CD14-positive monocyte (primary cell): ENCODE results near the gene AKAP9. TPM values are rescaled to one million over a fixed set of nuclear protein-coding genes. Genes with fewer than 3 reads are reported as not detected.
"Not testable (repeated sequence)": the region's sequence is repeated elsewhere in the genome, so short reads cannot be mapped to it uniquely, and the experiment has no call there.

Source experiments
- DNase-seq, 3 donors: peaks; one replicate each; pipeline ENCODE4 v3.0.0-alpha.2; 2011 to 2022
- H2AFZ ChIP-seq: 2 replicates; pipeline ENCODE4 v1.6.0; 2012; ENCODE audit warnings: mild to moderate bottlenecking, low read depth, low read length, inconsistent platforms; ENCODE audit not compliant: insufficient read depth, poor library complexity, severe bottlenecking
- H3K27ac ChIP-seq, 2 donors: 1 replicate in 1 of 2; 2 replicates in 1 of 2; pipeline ENCODE4 v1.5.1; 2012 to 2013; ENCODE audit warnings: low read length in 2 of 2, control low read depth in 1 of 2, inconsistent platforms in 1 of 2, low read depth in 1 of 2, mild to moderate bottlenecking in 1 of 2
- H3K27me3 ChIP-seq, 2 donors: one replicate each; pipeline versions ENCODE4 v1.6.0 to v1.6.1; 2011 to 2013; ENCODE audit warnings: low read length in 2 of 2; ENCODE audit not compliant: control insufficient read depth in 2 of 2, insufficient read depth in 2 of 2
- H3K36me3 ChIP-seq, 2 donors: replicated peaks in 1 of 2; 1 replicate in 1 of 2; 2 replicates in 1 of 2; pipeline versions ENCODE4 v1.5.1 to v1.6.1; 2012 to 2013; ENCODE audit warnings: low read length in 2 of 2, control low read depth in 1 of 2, inconsistent platforms in 1 of 2, mild to moderate bottlenecking in 1 of 2; ENCODE audit not compliant: insufficient read depth in 2 of 2, control insufficient read depth in 1 of 2
- H3K4me1 ChIP-seq, 2 donors: 1 replicate in 1 of 2; 2 replicates in 1 of 2; pipeline versions ENCODE4 v1.5.1 to v1.6.1; 2012 to 2013; ENCODE audit warnings: low read length in 2 of 2, control low read depth in 1 of 2, inconsistent platforms in 1 of 2, mild to moderate bottlenecking in 1 of 2, moderate library complexity in 1 of 2; ENCODE audit not compliant: insufficient read depth in 2 of 2, control insufficient read depth in 1 of 2
- H3K4me2 ChIP-seq: replicated peaks from 2 replicates; pipeline ENCODE3; 2012; ENCODE audit warnings: low read length, moderate library complexity, mild to moderate bottlenecking; ENCODE audit not compliant: poor library complexity, severe bottlenecking; ENCODE audit errors: extremely low read depth
- H3K4me3 ChIP-seq, 3 experiments: fragments of 200-600 bp in 1 of 3; sonication (generic) in 1 of 3; replicated peaks in 1 of 3; 1 replicate in 2 of 3; 2 replicates in 1 of 3; pipeline ENCODE4 v1.5.1; 2011 to 2013; ENCODE audit warnings: low read length in 3 of 3, mild to moderate bottlenecking in 3 of 3, control low read depth in 2 of 3, low read depth in 2 of 3, inconsistent platforms in 1 of 3, moderate library complexity in 1 of 3
- H3K79me2 ChIP-seq: 2 replicates; pipeline ENCODE4 v1.6.0; 2012; ENCODE audit warnings: mild to moderate bottlenecking, control low read depth, inconsistent platforms, low read length, moderate library complexity; ENCODE audit not compliant: insufficient read depth
- H3K9ac ChIP-seq: 2 replicates; pipeline ENCODE4 v1.6.0; 2017; ENCODE audit warnings: low read length, mild to moderate bottlenecking; ENCODE audit not compliant: insufficient read depth, poor library complexity, severe bottlenecking
- H3K9me3 ChIP-seq, 2 donors: replicated peaks in 1 of 2; 1 replicate in 1 of 2; 2 replicates in 1 of 2; pipeline versions ENCODE4 v1.5.1 to v1.6.1; 2012 to 2013; ENCODE audit warnings: low read length in 2 of 2, control low read depth in 1 of 2; ENCODE audit not compliant: control insufficient read depth in 1 of 2, insufficient read depth in 1 of 2
- H4K20me1 ChIP-seq: 2 replicates; pipeline ENCODE4 v1.6.0; 2012; ENCODE audit warnings: mild to moderate bottlenecking, low read length, control low read depth, moderate library complexity; ENCODE audit not compliant: insufficient read depth
- H3K27ac Mint-ChIP-seq, 7 donors: one replicate each; pipeline ENCODE4 v1.8.0; 2020; ENCODE audit warnings: mild to moderate bottlenecking in 7 of 7, mixed read lengths in 7 of 7, moderate library complexity in 6 of 7, inconsistent platforms in 2 of 7
- H3K27me3 Mint-ChIP-seq, 3 donors: one replicate each; pipeline ENCODE4 v1.8.0; 2021 to 2022; ENCODE audit warnings: low read depth in 3 of 3, mild to moderate bottlenecking in 3 of 3, mixed read lengths in 3 of 3, moderate library complexity in 3 of 3, inconsistent platforms in 1 of 3
- H3K36me3 Mint-ChIP-seq, 2 donors: one replicate each; pipeline ENCODE4 v1.8.0; 2020; ENCODE audit warnings: mixed read lengths in 2 of 2, inconsistent platforms in 1 of 2, mild to moderate bottlenecking in 1 of 2
- H3K4me1 Mint-ChIP-seq: one replicate; pipeline ENCODE4 v1.8.0; 2020; ENCODE audit warnings: mild to moderate bottlenecking, mixed read lengths
- H3K4me3 Mint-ChIP-seq, 2 donors: one replicate each; pipeline ENCODE4 v1.8.0; 2020; ENCODE audit warnings: mild to moderate bottlenecking in 2 of 2, mixed read lengths in 2 of 2, moderate library complexity in 1 of 2
- H3K9me3 Mint-ChIP-seq, 7 donors: one replicate each; pipeline ENCODE4 v1.8.0; 2020 to 2022; ENCODE audit warnings: mixed read lengths in 7 of 7, mild to moderate bottlenecking in 6 of 7, moderate library complexity in 6 of 7, inconsistent platforms in 2 of 7
- WGBS: methylation state at CpG from one replicate; pipeline ENCODE4 v1.1.5; 2013; ENCODE audit warnings: missing lambda C conversion rate; ENCODE audit not compliant: insufficient coverage; 5-methylcytosine and 5-hydroxymethylcytosine counted together
- intact Hi-C, 2 donors: fragments of 100-400 bp; cut with micrococcal nuclease; formaldehyde crosslinking; loops; one replicate each; pipeline versions ENCODE4 v1.15.0 to v1.15.1; 2023
- polyA plus RNA-seq, 3 donors: library from polyadenylated mRNA; depleted of rRNA in 1 of 3; unstranded in 2 of 3; stranded (reverse) in 1 of 3; fragments of 300-500 nt in 2 of 3; fragments of >200 nt in 1 of 3; fragmentation: Illumina TruSeq in 2 of 3; gene quantifications; 1 replicate in 2 of 3; 2 replicates in 1 of 3; pipeline ENCODE4 v1.2.3, GENCODE V29; 2012 to 2021
- TF ChIP-seq, protein P1 (sequence below): fragments of 200-600 bp; IDR thresholded peaks from one replicate; pipeline ENCODE4 v1.8.0; 2022; ENCODE audit warnings: antibody characterized with exemption, mild to moderate bottlenecking

AKAP9 gene
- polyA plus RNA-seq, 3 donors = 1.5 to 23.3 (median 7.3) TPM

DNA sequence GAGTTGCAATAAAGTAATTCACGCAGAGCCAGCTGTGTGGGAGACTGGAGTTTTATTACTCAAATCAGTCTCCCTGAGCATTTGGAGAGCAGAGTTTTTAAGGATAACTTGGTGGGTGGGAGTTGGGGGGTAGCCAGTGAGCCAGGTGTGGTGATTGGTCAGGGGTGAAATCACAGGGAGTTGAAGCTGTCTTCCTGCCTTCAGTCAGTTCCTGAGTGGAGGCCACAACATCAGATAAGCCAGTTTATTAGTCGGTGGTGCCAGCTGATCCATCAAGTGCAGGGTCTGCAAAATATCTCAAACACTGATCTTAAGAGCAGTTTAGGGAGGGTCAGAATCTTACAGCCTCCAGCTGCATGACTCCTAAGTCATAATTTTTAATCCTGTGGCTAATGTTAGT lies 196.9 kb downstream of the AKAP9 start:
- Histone ChIP-seq H3K4me1 (peaks cover 12 to 22% of the 10 kb centered on the region in 2 donors), H3K79me2 (peaks cover 11% of the 10 kb centered on the region), H3K9ac (no peak overlapping the region), H3K36me3 (no peaks in the 10 kb centered on the region), H3K9me3 (no peaks in the 10 kb centered on the region), H3K4me3 (no peak overlapping the region), H3K4me2 (no peak overlapping the region), H4K20me1 (no peaks in the 10 kb centered on the region), H2AFZ (peak overlapping the region; percentile 17), H3K27me3 (no peaks in the 10 kb centered on the region), H3K27ac (no peak overlapping the region)
- intact Hi-C loops = loop anchor here (10.0 kb wide), 2 partner anchors 107 to 307 kb away; partner anchors contain the start of genes ANKIB1 (in 2 of the 2), KRIT1 (in 2 of the 2) and GATAD1 (in 1 of the 2)
- 44% methylated on average over 2 of the region's 2 CpGs for WGBS
- TF ChIP-seq, protein P1, sequence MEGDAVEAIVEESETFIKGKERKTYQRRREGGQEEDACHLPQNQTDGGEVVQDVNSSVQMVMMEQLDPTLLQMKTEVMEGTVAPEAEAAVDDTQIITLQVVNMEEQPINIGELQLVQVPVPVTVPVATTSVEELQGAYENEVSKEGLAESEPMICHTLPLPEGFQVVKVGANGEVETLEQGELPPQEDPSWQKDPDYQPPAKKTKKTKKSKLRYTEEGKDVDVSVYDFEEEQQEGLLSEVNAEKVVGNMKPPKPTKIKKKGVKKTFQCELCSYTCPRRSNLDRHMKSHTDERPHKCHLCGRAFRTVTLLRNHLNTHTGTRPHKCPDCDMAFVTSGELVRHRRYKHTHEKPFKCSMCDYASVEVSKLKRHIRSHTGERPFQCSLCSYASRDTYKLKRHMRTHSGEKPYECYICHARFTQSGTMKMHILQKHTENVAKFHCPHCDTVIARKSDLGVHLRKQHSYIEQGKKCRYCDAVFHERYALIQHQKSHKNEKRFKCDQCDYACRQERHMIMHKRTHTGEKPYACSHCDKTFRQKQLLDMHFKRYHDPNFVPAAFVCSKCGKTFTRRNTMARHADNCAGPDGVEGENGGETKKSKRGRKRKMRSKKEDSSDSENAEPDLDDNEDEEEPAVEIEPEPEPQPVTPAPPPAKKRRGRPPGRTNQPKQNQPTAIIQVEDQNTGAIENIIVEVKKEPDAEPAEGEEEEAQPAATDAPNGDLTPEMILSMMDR = no peak
- Mint-ChIP-seq H3K4me3 (no peak overlapping the region), H3K4me1 (peaks cover 16% of the 10 kb centered on the region), H3K27ac (peak overlapping the region in 1 of 7 donors; percentile 9), H3K9me3 (peaks cover 0 to 10% (median 0%) of the 10 kb centered on the region in 7 donors), H3K36me3 (no peaks in the 10 kb centered on the region), H3K27me3 (peaks cover 0 to 8% (median 1%) of the 10 kb centered on the region in 3 donors)
- DNase-seq = no peak

DNA sequence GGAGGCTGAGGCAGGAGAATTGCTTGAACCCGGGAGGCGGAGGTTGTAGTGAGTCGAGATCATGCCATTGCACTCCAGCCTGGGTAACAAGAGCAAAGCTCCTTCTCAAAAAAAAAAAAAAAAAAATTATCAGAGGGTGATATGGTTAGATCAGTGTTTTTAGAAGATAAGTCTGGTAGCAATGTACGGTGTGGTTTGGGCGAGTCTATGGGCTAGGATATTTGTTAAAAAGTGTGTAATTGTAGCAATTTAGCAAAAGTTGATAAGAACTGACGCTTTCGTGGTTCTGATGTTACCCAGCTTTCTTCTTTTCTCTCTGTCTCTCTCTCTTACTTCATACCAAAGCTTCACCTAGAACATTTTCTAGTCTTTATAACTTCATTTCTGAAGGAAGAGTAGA lies 200.5 kb downstream of the AKAP9 start:
- Histone ChIP-seq H2AFZ (no peak overlapping the region), H3K79me2 (no peaks in the 10 kb centered on the region), H3K36me3 (no peaks in the 10 kb centered on the region), H3K9ac (no peak overlapping the region), H3K27ac (no peak overlapping the region), H3K4me3 (no peak overlapping the region), H4K20me1 (no peaks in the 10 kb centered on the region), H3K9me3 (no peaks in the 10 kb centered on the region), H3K4me2 (no peak overlapping the region), H3K27me3 (no peaks in the 10 kb centered on the region), H3K4me1 (no peaks in the 10 kb centered on the region)
- Mint-ChIP-seq H3K36me3 (no peaks in the 10 kb centered on the region), H3K4me1 (no peaks in the 10 kb centered on the region), H3K27ac (no peak overlapping the region), H3K9me3 (peaks cover 0 to 14% (median 0%) of the 10 kb centered on the region in 7 donors), H3K27me3 (peaks cover 0 to 3% (median under 1%) of the 10 kb centered on the region in 3 donors), H3K4me3 (no peak overlapping the region)
- intact Hi-C loops = no loop called here
- TF ChIP-seq, protein P1 = no peak
- no CpG with 5 or more reads among the region's 7 CpGs for WGBS
- no peak for DNase-seq

DNA sequence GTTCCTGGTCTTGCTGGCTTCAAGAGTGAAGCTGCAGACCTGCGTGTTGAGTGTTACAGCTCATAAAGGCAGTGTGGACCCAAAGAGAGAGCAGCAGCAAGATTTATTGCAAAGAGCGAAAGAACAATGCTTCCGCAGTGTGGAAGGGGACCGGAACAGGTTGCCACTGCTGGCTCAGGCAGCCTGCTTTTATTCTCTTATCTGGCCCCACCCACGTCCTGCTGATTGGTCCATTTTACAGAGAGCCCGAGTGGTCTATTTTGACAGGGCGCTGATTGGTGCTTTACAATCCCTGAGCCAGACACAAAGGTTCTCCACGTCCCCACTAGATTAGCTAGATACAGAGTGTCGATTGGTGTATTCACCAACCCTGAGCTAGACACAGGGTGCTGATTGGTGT lies 202.1 kb downstream of the AKAP9 start:
- WGBS = 99% methylated on average over 8 of the region's 9 CpGs
- H3K36me3 Mint-ChIP-seq, H3K27me3 ChIP-seq, H2AFZ ChIP-seq, H4K20me1 ChIP-seq, H3K27ac Mint-ChIP-seq, DNase-seq, H3K4me1 Mint-ChIP-seq, H3K9me3 ChIP-seq, H3K9ac ChIP-seq, H3K4me2 ChIP-seq, H3K4me3 ChIP-seq, H3K36me3 ChIP-seq, H3K79me2 ChIP-seq, H3K4me1 ChIP-seq, H3K27me3 Mint-ChIP-seq, intact Hi-C loops, H3K27ac ChIP-seq: not testable (repeated sequence)
- H3K9me3 Mint-ChIP-seq = peaks cover 0 to 14% (median 0%) of the 10 kb centered on the region in 7 donors
- peak overlapping the region in 1 of 2 donors; percentile 3 for H3K4me3 Mint-ChIP-seq
